Activated T-cell treated with anti-CD3 and anti-CD28 coated beads, Interleukin-2, amount 50 U/mL, for 24 hours (primary cell): ENCODE measurements around the gene ALOX5AP.

Experiments used
- DNase-seq: peaks from one replicate; pipeline ENCODE4 v3.0.0-alpha.2; 2020
- H3K27ac Mint-ChIP-seq: 2 replicates; pipeline ENCODE4 v1.8.0; 2020; ENCODE audit warnings: mild to moderate bottlenecking, mixed read lengths
- H3K27me3 Mint-ChIP-seq: 2 replicates; pipeline ENCODE4 v1.8.0; 2020; ENCODE audit warnings: mixed read lengths
- H3K36me3 Mint-ChIP-seq: 2 replicates; pipeline ENCODE4 v1.8.0; 2020; ENCODE audit warnings: low read depth, mixed read lengths
- H3K4me1 Mint-ChIP-seq: 2 replicates; pipeline ENCODE4 v1.8.0; 2020; ENCODE audit warnings: low read depth, mixed read lengths
- H3K4me3 Mint-ChIP-seq: 2 replicates; pipeline ENCODE4 v1.8.0; 2020; ENCODE audit warnings: mild to moderate bottlenecking, moderate library complexity, mixed read lengths
- H3K9me3 Mint-ChIP-seq: 2 replicates; pipeline ENCODE4 v1.8.0; 2020; ENCODE audit warnings: mixed read lengths

ALOX5AP gene

DNA sequence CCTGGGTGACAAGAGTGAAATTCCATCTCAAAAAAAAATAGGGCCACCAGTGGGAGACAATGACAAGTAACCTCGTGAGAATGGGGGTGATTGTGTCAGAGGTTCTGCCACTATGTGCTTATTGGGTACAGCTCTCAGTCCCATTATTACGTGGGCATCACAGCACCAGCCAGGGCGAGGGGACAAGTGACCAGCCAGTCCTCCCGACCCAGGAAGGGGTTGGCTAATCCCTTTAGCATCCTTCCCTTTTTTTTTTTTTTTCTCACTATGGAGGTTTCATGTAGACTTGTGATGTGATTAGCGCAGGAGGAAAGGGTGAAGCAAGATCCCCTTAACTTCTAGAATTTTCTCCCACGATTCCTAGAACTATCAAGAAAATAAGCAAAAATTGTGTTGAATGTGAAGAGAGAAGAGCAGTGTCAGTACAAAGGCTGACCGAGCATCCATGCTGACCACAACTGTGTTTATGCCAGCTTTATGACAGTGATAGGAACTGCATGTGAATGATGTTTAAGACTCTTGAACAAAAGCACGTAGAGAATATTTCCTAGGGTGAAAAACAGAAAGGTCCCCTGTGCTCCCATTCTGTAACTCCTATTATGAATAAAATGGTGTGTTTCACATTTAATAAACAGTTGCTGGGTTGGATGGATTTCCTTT lies 50.0 kb downstream of the ALOX5AP start:
- no peak overlapping the region for H3K4me3 Mint-ChIP-seq
- peaks cover 6% of the 10 kb centered on the region for H3K9me3 Mint-ChIP-seq
- H3K27me3 Mint-ChIP-seq = no peaks in the 10 kb centered on the region
- H3K36me3 Mint-ChIP-seq = peaks cover 2% of the 10 kb centered on the region
- H3K27ac Mint-ChIP-seq = no peak overlapping the region
- H3K4me1 Mint-ChIP-seq = peaks cover 9% of the 10 kb centered on the region
- DNase-seq = no peak

DNA sequence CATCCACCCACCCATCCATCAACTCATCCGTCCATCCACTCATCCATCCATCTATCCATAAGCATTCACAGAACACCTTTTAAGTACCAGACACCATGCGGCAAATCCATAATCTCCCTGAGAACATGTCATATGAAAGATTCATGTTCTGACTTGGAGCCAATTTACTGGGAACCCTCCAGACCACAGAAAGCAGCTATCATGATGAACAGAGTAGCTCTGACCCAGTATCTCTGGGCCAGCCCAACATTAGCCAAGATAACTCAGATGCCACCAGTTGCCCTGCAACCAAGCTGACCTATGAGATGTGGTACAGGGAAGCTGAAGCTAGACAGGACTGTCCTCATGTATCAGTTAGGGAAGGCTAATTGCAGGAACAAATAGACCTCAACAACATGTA lies 51.3 kb downstream of the ALOX5AP start:
- Mint-ChIP-seq H3K4me3 (no peak overlapping the region), H3K27me3 (no peaks in the 10 kb centered on the region), H3K9me3 (no peaks in the 10 kb centered on the region), H3K4me1 (peaks cover 9% of the 10 kb centered on the region), H3K27ac (no peak overlapping the region), H3K36me3 (no peaks in the 10 kb centered on the region)
- DNase-seq = no peak

DNA sequence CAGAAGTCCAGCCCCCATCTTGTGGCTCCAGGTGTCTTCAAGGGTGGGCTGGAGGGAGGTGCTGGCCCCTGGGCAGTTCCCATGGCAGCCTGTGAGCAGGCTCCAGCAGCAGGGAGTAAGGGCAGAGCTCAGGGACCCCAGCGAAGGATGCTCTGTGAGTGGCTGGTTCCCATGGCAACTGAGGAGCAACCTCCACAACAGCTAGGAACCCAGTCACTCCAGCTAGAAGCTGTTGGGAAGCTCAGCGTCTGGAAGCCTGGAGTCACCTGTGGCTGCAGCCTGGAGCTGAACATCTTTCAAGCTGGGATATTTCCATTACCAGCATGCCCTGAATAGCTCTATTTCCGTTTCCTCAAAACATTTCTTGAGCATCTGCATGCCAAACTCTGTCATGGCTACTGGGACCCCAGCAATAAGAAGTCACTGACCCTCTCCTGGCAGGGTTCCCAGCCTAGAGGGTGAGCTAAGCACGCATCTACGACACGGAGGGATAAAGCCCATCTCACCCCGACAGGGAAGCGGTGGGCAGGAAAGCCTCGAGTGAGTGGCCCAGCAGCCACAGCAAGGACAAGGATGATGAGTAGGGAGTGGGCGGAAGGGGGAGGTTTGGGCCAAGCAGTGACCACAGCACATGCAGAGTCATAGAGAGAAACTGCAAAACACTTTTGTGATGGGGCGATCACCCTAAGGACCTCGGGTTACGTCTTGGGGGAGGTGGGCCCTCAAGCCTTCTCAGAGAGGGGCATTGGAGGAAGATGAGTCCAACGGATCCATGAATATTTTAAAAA lies 52.6 kb downstream of the ALOX5AP start:
- no peak overlapping the region for H3K27ac Mint-ChIP-seq
- no peaks in the 10 kb centered on the region for H3K36me3 Mint-ChIP-seq
- no peak for DNase-seq
- H3K9me3 Mint-ChIP-seq = no peaks in the 10 kb centered on the region
- no peaks in the 10 kb centered on the region for H3K27me3 Mint-ChIP-seq
- no peak overlapping the region for H3K4me3 Mint-ChIP-seq
- peaks cover 9% of the 10 kb centered on the region for H3K4me1 Mint-ChIP-seq

DNA sequence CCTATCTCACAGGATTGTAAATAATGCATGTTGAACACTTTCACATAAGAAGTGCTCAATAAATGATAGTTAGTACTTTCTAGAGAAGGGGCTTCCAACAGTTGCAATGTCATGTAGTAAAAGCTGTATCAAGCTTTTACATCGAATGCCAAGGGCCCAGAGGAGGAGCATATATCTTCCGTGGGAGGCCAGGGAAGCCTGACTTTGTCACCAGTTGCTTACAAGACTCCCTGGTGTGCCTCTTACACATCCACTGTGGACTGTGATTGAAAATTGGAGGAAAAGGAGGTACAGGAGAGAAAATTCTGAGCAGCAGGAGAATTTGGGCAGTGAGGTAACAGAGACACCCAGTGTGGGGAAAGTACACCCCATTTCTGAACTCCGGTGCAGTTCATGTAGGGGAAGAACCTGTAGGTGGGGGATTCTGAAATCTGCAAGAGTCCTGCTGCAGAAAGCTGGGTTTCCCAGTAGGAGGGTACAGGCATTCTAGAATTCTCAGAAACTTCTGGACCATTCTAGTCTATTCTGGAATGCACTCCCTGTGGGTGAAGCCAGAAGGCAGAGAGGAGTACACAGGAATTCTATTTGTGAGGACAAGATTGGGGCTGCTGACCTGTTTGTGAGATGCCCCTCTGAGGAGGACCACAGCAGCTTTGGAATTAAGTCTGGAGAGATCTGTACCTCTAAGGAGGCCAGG lies 54.0 kb downstream of the ALOX5AP start:
- peaks cover 9% of the 10 kb centered on the region for H3K4me1 Mint-ChIP-seq
- H3K27ac Mint-ChIP-seq = no peak overlapping the region
- no peaks in the 10 kb centered on the region for H3K36me3 Mint-ChIP-seq
- DNase-seq = no peak
- no peaks in the 10 kb centered on the region for H3K9me3 Mint-ChIP-seq
- H3K4me3 Mint-ChIP-seq = no peak overlapping the region
- H3K27me3 Mint-ChIP-seq = no peaks in the 10 kb centered on the region

DNA sequence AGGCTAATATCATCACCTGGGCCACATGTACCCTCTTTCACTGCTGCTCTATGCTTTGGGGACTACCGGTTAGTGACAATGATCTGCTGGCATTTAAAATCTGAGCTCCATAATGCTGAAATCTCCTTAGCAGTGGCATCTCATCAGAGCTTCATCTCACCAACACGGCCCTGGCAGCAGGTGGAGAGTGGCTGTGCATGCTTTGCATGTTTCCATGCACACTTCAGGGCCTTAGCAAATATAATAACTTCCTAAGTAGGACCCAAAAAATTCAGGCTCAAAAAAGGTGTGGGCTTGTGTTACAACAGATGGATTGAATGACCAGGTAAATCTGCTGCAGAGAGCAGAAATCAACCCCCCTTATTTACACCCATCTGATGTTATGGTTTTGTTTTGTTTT lies 55.2 kb downstream of the ALOX5AP start:
- H3K27me3 Mint-ChIP-seq = no peaks in the 10 kb centered on the region
- H3K9me3 Mint-ChIP-seq = no peaks in the 10 kb centered on the region
- no peak overlapping the region for H3K4me3 Mint-ChIP-seq

DNA sequence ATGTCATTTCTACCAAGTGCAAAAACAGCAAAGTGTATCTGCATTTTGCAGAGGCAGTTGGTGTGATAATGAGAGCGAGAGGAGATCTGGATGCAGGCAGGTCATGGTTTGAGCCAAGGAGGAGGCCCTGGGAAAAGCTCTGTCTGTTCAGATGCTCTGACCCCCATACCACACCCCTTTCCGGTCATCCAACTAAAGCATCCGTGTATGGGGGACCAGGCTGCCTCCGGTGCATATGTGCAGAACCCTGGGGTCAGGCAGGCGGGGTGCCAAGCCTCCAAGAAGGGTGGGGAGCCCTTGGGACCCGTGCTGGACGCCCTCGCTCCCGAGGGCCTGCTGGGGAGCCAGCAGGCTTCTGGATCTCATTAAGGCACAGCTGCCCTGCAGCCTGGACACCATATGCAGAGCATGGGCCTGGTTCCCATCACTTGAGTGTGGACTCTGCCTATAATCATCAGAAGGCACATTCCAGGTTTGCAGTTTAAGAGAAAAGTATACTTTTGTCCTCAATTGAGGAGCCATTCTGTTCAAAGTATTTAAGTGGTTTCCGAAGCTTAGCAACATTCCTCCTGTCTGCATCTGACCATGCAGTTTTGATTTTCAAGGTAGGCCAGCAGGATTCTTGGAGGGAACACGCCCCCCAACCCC lies 56.1 kb downstream of the ALOX5AP start:
- Mint-ChIP-seq H3K9me3 (no peaks in the 10 kb centered on the region), H3K27me3 (no peaks in the 10 kb centered on the region), H3K27ac (no peak overlapping the region), H3K4me1 (peaks cover 23% of the 10 kb centered on the region), H3K4me3 (no peak overlapping the region), H3K36me3 (no peaks in the 10 kb centered on the region)
- no peak for DNase-seq

More for the DNA sequence above, 55.2 kb downstream of the ALOX5AP start:
- no peaks in the 10 kb centered on the region for H3K36me3 Mint-ChIP-seq
- no peak overlapping the region for H3K27ac Mint-ChIP-seq
- H3K4me1 Mint-ChIP-seq = peaks cover 15% of the 10 kb centered on the region
- no peak for DNase-seq

DNA sequence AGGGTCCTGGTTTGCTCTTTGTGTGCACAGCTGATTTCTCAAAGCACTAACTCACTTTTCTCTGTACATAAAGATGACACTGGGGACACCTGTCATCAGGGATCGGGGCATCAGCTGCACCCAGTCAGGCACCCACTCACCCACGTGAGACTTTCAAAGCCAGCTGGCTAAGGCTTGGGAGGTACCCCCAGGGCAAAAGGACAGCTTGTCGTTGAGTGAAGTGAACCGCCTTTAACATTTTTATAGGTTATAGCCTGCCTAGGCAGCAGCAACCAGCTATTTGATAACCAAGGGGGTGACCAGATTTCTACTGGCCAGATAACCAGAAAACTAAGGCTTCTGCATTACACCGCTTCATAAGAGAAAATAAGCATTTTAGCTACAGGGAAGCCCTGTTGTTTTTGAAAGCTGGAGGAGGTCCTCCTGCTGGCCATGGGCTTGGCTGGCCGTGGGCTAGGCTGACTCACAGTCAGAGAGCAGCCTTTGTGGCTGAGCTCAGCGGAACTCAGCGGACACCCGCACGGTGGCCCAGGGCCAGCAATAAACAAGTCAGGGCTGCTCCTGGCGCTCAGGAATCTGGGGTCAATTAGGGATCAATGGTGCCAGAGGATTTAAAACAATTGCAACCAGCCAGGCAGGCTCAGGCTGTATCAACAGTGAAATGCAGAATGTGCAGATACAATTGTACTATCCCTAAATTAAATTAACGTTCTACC lies 57.1 kb downstream of the ALOX5AP start:
- H3K9me3 Mint-ChIP-seq = no peaks in the 10 kb centered on the region
- no peak for DNase-seq
- H3K4me3 Mint-ChIP-seq = no peak overlapping the region
- H3K27me3 Mint-ChIP-seq = no peaks in the 10 kb centered on the region
- H3K27ac Mint-ChIP-seq = no peak overlapping the region
- H3K36me3 Mint-ChIP-seq = no peaks in the 10 kb centered on the region
- H3K4me1 Mint-ChIP-seq = peaks cover 33% of the 10 kb centered on the region

DNA sequence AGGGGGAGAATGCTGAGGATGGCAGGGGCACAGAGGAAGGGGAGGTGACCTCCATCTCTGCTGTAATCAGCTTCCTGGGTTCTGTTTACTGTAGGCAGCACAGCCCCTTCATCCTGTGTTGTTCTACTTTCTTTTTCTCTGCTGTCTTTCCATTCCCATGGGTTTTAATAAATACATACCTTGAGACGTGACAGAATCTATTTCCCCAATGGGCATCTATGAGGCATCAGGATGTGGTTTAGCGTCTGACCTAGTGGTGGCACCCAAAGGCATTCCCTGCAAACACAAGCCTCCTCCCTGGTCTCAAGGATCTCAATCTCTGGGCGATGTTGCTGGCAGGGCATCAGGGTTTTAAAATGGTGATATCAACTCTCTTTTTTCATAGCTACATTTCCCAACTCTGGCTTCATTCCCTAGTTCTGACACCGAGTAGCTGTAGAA lies 60.8 kb downstream of the ALOX5AP start:
- H3K27ac Mint-ChIP-seq = peak overlapping the region; percentile 59
- no peaks in the 10 kb centered on the region for H3K9me3 Mint-ChIP-seq
- H3K4me1 Mint-ChIP-seq = peaks cover 27% of the 10 kb centered on the region
- no peaks in the 10 kb centered on the region for H3K36me3 Mint-ChIP-seq
- no peaks in the 10 kb centered on the region for H3K27me3 Mint-ChIP-seq
- no peak for DNase-seq
- H3K4me3 Mint-ChIP-seq = no peak overlapping the region

DNA sequence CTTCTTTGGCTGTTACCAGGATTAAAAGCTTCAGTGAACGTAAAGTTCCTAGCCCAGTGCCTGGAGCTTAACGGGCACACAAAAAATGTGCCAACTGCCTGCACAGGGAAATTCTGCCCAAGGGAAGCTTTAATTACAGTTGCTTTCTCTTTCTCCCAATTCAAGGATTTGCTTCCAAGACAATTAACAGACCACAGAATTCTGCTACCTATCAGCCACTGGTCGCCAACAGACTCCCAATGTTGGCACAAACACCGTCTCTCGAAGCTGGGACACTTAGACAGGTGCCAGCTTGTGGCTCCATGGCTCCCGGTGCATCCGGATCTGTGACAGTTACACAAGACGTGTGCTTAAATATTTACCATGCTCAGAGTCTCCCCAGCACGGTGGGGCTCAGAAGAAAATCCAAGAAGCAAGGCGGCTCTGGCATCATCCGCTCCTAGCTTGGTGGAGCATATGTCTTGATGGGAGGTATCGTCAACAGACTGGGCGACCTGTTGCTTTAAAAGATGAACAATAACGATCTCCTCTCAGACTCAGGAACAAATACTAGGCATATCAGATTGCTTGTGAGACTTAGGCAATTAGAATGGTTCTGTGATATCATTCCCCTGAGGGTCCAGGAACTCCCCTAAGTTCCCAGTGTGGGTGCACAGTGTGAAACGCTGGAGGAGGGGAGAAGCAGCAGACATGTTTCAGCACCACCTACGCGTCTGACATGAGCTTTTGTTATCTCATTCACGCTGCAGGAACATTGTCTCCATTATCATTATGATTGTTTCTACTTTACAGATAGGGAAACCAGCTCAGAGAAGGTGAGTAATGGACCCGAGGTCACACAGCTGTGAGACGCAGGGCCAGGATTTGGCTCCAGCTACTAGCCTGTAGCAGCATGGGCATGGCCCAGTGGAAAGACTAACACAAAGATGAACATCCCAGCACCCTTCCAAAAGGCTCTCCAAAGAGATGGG lies 61.6 kb downstream of the ALOX5AP start:
- peak; percentile 42 for DNase-seq
- no peaks in the 10 kb centered on the region for H3K36me3 Mint-ChIP-seq
- peak overlapping the region; percentile 66 for H3K27ac Mint-ChIP-seq
- no peaks in the 10 kb centered on the region for H3K9me3 Mint-ChIP-seq
- no peak overlapping the region for H3K4me3 Mint-ChIP-seq
- peaks cover 27% of the 10 kb centered on the region for H3K4me1 Mint-ChIP-seq
- no peaks in the 10 kb centered on the region for H3K27me3 Mint-ChIP-seq

DNA sequence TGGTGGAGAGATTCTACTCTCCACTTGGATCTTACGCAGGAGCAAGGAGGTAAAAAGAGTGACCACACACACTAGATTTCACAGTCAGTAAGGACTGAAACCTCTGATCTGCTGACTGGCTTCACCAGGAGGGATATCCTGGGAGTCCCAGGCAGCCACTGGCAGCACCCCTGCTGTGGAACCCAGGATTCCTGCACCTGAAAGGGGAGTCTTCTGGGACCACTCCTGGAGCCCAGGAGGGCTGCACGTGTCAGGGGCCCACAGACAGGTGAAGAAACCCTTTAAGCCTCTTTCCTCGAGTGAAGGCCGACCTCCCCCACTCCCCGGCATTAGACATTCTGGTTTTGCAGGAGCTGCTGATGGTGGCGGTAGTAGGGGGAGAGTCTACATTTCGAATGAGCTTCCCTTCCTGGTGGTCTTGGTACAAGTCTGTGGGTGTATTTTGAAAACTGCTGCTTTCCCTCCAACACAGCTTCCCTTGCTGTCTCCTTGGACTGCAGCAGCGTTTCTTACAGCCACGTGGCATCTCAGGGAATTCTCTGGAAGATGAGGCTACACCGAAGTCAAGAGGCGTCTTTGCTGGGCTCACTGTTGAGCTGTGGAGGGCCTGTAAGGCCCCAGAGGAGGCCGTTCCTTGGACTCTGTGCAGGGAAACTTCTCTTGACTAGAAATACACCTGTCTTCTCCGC lies 62.6 kb downstream of the ALOX5AP start:
- Mint-ChIP-seq H3K4me3 (no peak overlapping the region), H3K36me3 (no peaks in the 10 kb centered on the region), H3K9me3 (no peaks in the 10 kb centered on the region), H3K27me3 (no peaks in the 10 kb centered on the region), H3K27ac (peak overlapping the region; percentile 37), H3K4me1 (peaks cover 33% of the 10 kb centered on the region)
- no peak for DNase-seq

DNA sequence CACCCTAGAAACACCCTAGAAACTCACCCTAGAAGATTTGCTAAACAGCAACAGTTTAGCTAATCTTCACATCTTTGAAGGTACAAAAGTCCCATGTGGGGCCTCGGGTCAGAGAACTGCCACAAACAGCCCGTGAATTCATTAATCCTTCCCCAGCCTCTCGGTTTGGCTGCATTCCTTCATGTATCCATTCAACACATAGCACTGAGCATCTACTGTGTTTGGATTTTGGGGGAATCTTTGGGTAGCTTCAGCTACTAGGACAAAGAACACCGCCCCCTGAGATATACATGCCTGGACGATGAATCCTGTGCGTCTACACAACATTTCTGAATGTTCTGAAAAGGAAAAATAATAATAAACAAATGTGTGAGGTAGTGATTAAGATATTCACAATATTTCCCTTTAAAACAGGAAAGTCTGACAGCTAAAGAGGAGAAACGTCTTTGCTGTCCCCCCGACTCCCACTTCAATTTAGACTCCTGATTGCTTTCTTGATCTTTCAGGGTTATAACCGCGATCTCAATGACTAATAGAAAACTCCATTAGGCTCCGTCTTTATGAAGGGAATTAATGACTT lies 63.5 kb downstream of the ALOX5AP start:
- no peak for DNase-seq
- Mint-ChIP-seq H3K4me3 (no peak overlapping the region), H3K4me1 (peaks cover 38% of the 10 kb centered on the region), H3K36me3 (no peaks in the 10 kb centered on the region), H3K9me3 (no peaks in the 10 kb centered on the region), H3K27me3 (no peaks in the 10 kb centered on the region), H3K27ac (no peak overlapping the region)

DNA sequence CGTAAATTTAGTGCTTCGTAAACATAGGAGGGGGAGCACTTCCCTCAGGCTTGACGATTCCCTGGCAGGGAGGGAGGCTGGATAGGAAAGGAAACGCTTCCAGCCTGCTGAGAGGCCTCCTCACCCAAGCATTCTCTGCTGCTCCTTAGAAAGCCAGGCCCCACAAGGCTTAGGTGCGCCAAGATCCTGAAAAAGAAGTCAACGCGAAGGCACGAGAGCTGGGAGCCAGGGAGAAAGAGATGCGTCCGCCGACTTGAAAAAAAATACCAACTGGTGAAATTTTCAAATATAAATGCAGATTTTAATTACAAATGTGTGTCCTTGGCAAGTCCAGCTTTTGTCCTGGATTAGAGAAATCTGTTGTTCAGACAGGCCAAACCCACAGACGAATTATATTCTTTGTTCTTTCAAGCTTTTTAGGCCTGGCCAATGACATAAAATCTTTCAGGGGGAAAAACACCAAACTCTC lies 64.0 kb downstream of the ALOX5AP start:
- Mint-ChIP-seq H3K27me3 (no peaks in the 10 kb centered on the region), H3K36me3 (no peaks in the 10 kb centered on the region), H3K4me1 (peaks cover 38% of the 10 kb centered on the region), H3K9me3 (no peaks in the 10 kb centered on the region), H3K27ac (no peak overlapping the region), H3K4me3 (no peak overlapping the region)
- no peak for DNase-seq
